ENCODE results near the gene ACVR2A.
A peak's percentile ranks its signal among the peaks of the same experiment; 100 is the strongest.

ACVR2A gene

DNA sequence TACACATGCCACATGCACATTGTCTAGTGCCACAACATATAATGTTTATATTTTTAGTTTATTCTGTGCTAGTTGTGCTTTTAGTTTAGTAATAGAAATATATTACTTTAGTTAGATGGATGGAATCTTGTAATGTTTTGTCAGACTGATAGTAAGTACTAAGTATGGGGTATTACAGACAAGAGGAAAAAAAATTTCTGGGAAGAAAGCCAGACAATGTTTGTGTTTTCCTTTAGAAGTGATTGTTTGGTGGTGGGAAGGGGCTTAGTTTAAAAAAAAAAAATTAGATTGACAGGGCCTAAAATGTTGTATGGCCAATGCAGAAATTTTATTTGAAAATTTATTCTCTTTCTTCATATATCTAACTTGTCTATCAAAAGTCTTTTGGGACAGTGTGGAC, 37.8 kb downstream of the ACVR2A start:
- Histone ChIP-seq H3K36me3 (ENCODE audit: control insufficient read depth, insufficient read depth, low read length) (no peaks in the 10 kb centered on the region), H3K4me3 (ENCODE audit: low read length) (no peak overlapping the region), H3K27me3 (ENCODE audit: control insufficient read depth, insufficient read depth, low read length) (no peaks in the 10 kb centered on the region), H3K27ac (ENCODE audit: low read length) (no peak overlapping the region), H3K4me1 (ENCODE audit: control insufficient read depth, insufficient read depth, low read length) (no peaks in the 10 kb centered on the region), H3K9me3 (ENCODE audit: control insufficient read depth, insufficient read depth, low read length) (no peaks in the 10 kb centered on the region)
- no peak for DNase-seq (ENCODE audit: low read depth, low spot score)

- no peaks in the 10 kb centered on the region for H3K9me3 ChIP-seq (ENCODE audit: control insufficient read depth, insufficient read depth, low read length)
- no peaks in the 10 kb centered on the region for H3K36me3 ChIP-seq (ENCODE audit: control insufficient read depth, insufficient read depth, low read length)
- H3K27me3 ChIP-seq (ENCODE audit: control insufficient read depth, insufficient read depth, low read length), result no peaks in the 10 kb centered on the region
- no peak overlapping the region for H3K27ac ChIP-seq (ENCODE audit: low read length)
- no peak overlapping the region for H3K4me3 ChIP-seq (ENCODE audit: low read length)
- DNase-seq (ENCODE audit: low read depth, low spot score), result no peak
- no peaks in the 10 kb centered on the region for H3K4me1 ChIP-seq (ENCODE audit: control insufficient read depth, insufficient read depth, low read length)
Observed at GRCh38 chr2:147884830-147885229, 40.0 kb downstream of the ACVR2A start.

GRCh38 chr2:147886136-147886535, 41.3 kb downstream of the ACVR2A start:
- Histone ChIP-seq H3K4me3 (ENCODE audit: low read length) (no peak overlapping the region), H3K36me3 (ENCODE audit: control insufficient read depth, insufficient read depth, low read length) (no peaks in the 10 kb centered on the region), H3K4me1 (ENCODE audit: control insufficient read depth, insufficient read depth, low read length) (no peaks in the 10 kb centered on the region), H3K27ac (ENCODE audit: low read length) (no peak overlapping the region), H3K27me3 (ENCODE audit: control insufficient read depth, insufficient read depth, low read length) (no peaks in the 10 kb centered on the region), H3K9me3 (ENCODE audit: control insufficient read depth, insufficient read depth, low read length) (no peaks in the 10 kb centered on the region)
- WGBS (ENCODE audit: insufficient coverage, insufficient read length), result no CpG with 5 or more reads among the region's 2 CpGs
- no peak for DNase-seq (ENCODE audit: low read depth, low spot score)

DNA sequence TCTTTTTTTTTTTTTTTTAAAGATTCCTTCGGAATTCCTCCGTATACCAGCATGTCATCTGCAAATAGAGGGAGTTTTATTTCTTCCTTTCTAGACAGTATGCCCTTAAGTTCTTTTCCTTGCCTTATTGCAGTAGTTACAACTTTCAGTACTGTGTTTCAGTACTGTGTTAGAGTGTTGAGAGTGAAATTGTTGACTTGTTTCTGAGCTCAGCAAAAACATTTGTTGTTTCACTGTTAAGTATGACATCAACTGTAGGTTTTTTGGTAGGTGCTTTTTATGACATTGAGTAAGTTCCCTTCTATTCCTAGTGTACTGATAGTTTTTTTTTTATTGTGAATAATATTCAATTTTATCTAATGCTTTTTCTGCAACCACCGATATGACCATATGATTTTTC, 43.9 kb downstream of the ACVR2A start:
- Histone ChIP-seq H3K4me1 (ENCODE audit: control insufficient read depth, insufficient read depth, low read length) (no peaks in the 10 kb centered on the region), H3K27ac (ENCODE audit: low read length) (no peak overlapping the region), H3K36me3 (ENCODE audit: control insufficient read depth, insufficient read depth, low read length) (no peaks in the 10 kb centered on the region), H3K9me3 (ENCODE audit: control insufficient read depth, insufficient read depth, low read length) (no peaks in the 10 kb centered on the region), H3K27me3 (ENCODE audit: control insufficient read depth, insufficient read depth, low read length) (no peaks in the 10 kb centered on the region), H3K4me3 (ENCODE audit: low read length) (no peak overlapping the region)
- DNase-seq (ENCODE audit: low read depth, low spot score), result no peak
- no CpG with 5 or more reads among the region's 3 CpGs for whole genome bisulfite sequencing (ENCODE audit: insufficient coverage, insufficient read length)

DNA sequence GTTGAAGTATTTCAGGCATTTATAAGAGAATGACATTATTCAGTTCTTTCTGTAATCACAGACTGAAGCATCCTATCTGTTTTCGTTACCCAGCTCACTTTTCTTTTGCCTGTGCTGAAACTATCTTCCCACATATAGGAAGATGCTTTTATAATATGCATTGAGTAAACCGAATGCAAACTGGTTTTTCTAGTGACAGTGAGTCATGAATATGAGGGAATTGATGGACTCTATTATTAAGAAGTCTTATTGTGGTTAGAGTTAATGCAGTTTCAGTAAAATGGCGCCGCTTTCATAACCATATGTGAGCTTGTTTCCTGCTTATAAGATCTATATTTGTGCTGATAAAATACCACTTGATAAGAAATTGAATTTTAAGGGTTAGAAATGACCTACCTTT, 59.2 kb downstream of the ACVR2A start:
- no peaks in the 10 kb centered on the region for H3K27me3 ChIP-seq (ENCODE audit: control insufficient read depth, insufficient read depth, low read length)
- no peaks in the 10 kb centered on the region for H3K9me3 ChIP-seq (ENCODE audit: control insufficient read depth, insufficient read depth, low read length)
- WGBS (ENCODE audit: insufficient coverage, insufficient read length), result no CpG with 5 or more reads among the region's 4 CpGs
- DNase-seq (ENCODE audit: low read depth, low spot score), result no peak
- H3K36me3 ChIP-seq (ENCODE audit: control insufficient read depth, insufficient read depth, low read length), result no peaks in the 10 kb centered on the region
- no peak overlapping the region for H3K4me3 ChIP-seq (ENCODE audit: low read length)
- no peak overlapping the region for H3K27ac ChIP-seq (ENCODE audit: low read length)
- no peaks in the 10 kb centered on the region for H3K4me1 ChIP-seq (ENCODE audit: control insufficient read depth, insufficient read depth, low read length)

DNA sequence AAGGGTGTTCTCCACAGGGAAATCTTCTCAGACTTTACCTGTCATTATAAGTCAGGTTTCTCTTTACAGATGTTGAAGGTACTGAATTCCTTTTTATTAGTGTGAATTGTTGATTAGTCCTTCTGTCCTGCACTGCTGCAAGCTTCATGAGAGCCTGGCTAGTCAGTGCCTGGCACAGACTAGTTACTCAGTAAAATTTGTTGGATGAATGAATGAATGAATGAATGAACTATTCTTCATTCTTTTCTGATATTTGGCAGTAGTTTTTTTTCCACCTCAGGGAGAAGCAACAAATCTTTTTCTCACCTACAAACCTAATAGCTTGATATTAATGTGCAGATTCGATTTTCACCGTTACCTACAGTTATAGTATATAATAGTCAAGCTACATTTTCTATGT, 64.3 kb downstream of the ACVR2A start:
- Histone ChIP-seq H3K27me3 (ENCODE audit: control insufficient read depth, insufficient read depth, low read length) (no peaks in the 10 kb centered on the region), H3K9me3 (ENCODE audit: control insufficient read depth, insufficient read depth, low read length) (no peaks in the 10 kb centered on the region), H3K4me1 (ENCODE audit: control insufficient read depth, insufficient read depth, low read length) (no peaks in the 10 kb centered on the region), H3K4me3 (ENCODE audit: low read length) (no peak overlapping the region), H3K36me3 (ENCODE audit: control insufficient read depth, insufficient read depth, low read length) (no peaks in the 10 kb centered on the region), H3K27ac (ENCODE audit: low read length) (no peak overlapping the region)
- no CpG with 5 or more reads among the region's 2 CpGs for WGBS (ENCODE audit: insufficient coverage, insufficient read length)
- no peak for DNase-seq (ENCODE audit: low read depth, low spot score)

GRCh38 chr2:147910990-147911473, 66.2 kb downstream of the ACVR2A start:
- no peak overlapping the region for H3K4me3 ChIP-seq (ENCODE audit: low read length)
- H3K27ac ChIP-seq (ENCODE audit: low read length), result no peak overlapping the region
- no peaks in the 10 kb centered on the region for H3K4me1 ChIP-seq (ENCODE audit: control insufficient read depth, insufficient read depth, low read length)
- H3K9me3 ChIP-seq (ENCODE audit: control insufficient read depth, insufficient read depth, low read length), result no peaks in the 10 kb centered on the region
- peak; percentile 7 for DNase-seq (ENCODE audit: low read depth, low spot score)
- no CpG with 5 or more reads among the region's 2 CpGs for WGBS (ENCODE audit: insufficient coverage, insufficient read length)
- H3K27me3 ChIP-seq (ENCODE audit: control insufficient read depth, insufficient read depth, low read length), result no peaks in the 10 kb centered on the region
- no peaks in the 10 kb centered on the region for H3K36me3 ChIP-seq (ENCODE audit: control insufficient read depth, insufficient read depth, low read length)

- DNase-seq (ENCODE audit: low read depth, low spot score), result no peak
- Histone ChIP-seq H3K9me3 (ENCODE audit: control insufficient read depth, insufficient read depth, low read length) (no peaks in the 10 kb centered on the region), H3K27ac (ENCODE audit: low read length) (no peak overlapping the region), H3K4me1 (ENCODE audit: control insufficient read depth, insufficient read depth, low read length) (no peaks in the 10 kb centered on the region), H3K27me3 (ENCODE audit: control insufficient read depth, insufficient read depth, low read length) (no peaks in the 10 kb centered on the region), H3K4me3 (ENCODE audit: low read length) (no peak overlapping the region), H3K36me3 (ENCODE audit: control insufficient read depth, insufficient read depth, low read length) (no peaks in the 10 kb centered on the region)
- no CpG with 5 or more reads among the region's 3 CpGs for WGBS (ENCODE audit: insufficient coverage, insufficient read length)
Observed at GRCh38 chr2:147913701-147914480, 69.1 kb downstream of the ACVR2A start.

DNA sequence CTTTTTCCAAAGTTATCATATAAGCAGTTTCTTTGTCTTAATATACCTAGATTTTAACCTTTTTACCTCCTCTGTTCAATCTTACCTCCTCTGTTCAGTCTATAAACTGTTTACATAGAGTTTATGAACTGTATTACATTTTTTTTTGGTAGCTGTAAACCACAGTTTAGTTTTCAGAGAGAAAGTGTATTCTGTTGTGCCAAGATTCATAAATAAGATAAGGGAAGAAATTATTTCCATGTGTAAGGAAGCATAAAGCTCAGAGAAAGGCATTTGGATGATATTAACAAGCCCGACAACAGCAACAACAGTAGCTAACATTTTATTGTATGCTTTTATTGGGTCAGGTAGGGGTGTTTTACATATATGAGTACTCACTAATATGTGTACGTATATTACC, 71.2 kb downstream of the ACVR2A start:
- DNase-seq (ENCODE audit: low read depth, low spot score), result no peak
- Histone ChIP-seq H3K4me3 (ENCODE audit: low read length) (no peak overlapping the region), H3K27me3 (ENCODE audit: control insufficient read depth, insufficient read depth, low read length) (no peaks in the 10 kb centered on the region), H3K36me3 (ENCODE audit: control insufficient read depth, insufficient read depth, low read length) (no peaks in the 10 kb centered on the region), H3K9me3 (ENCODE audit: control insufficient read depth, insufficient read depth, low read length) (no peaks in the 10 kb centered on the region), H3K27ac (ENCODE audit: low read length) (no peak overlapping the region), H3K4me1 (ENCODE audit: control insufficient read depth, insufficient read depth, low read length) (no peaks in the 10 kb centered on the region)
- WGBS (ENCODE audit: insufficient coverage, insufficient read length), result no CpG with 5 or more reads among the region's 2 CpGs

DNA sequence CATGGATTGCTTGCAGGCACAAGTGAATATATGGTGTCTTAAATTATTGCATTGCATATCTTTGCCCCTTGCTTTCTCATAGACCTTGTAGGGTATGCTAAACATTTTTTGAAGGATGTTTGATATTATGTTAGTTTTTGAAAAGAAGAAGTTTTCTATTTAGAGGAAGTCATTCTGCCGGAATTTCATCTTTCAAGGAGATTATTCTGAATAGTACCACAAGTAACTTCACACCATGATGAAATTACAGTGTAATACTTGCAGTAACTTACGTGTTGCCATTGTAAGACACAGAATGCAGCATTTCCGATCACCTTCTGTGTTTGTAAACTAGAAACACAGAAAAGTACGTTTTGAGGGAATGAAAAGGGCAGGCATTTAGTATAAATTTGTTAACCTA, 71.9 kb downstream of the ACVR2A start:
- WGBS (ENCODE audit: insufficient coverage, insufficient read length), result no CpG with 5 or more reads among the region's 4 CpGs
- no peak overlapping the region for H3K27ac ChIP-seq (ENCODE audit: low read length)
- DNase-seq (ENCODE audit: low read depth, low spot score), result no peak
- no peaks in the 10 kb centered on the region for H3K27me3 ChIP-seq (ENCODE audit: control insufficient read depth, insufficient read depth, low read length)
- no peaks in the 10 kb centered on the region for H3K9me3 ChIP-seq (ENCODE audit: control insufficient read depth, insufficient read depth, low read length)
- no peak overlapping the region for H3K4me3 ChIP-seq (ENCODE audit: low read length)
- H3K4me1 ChIP-seq (ENCODE audit: control insufficient read depth, insufficient read depth, low read length), result no peaks in the 10 kb centered on the region
- H3K36me3 ChIP-seq (ENCODE audit: control insufficient read depth, insufficient read depth, low read length), result no peaks in the 10 kb centered on the region

DNA sequence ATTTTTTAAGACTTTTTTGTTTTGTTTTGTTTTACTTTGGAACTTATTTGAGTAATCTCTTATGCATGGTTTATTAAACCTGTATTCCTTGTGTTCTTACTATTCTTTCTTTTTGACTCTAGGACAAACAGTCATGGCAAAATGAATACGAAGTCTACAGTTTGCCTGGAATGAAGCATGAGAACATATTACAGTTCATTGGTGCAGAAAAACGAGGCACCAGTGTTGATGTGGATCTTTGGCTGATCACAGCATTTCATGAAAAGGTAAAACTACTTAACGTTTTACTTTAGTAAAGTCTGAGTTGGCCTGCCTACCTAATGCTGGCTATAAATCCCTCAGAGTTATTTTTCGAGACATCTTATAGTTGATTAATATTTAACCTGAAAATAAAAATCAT, 72.3 kb downstream of the ACVR2A start:
- Histone ChIP-seq H3K36me3 (ENCODE audit: control insufficient read depth, insufficient read depth, low read length) (no peaks in the 10 kb centered on the region), H3K27ac (ENCODE audit: low read length) (no peak overlapping the region), H3K4me1 (ENCODE audit: control insufficient read depth, insufficient read depth, low read length) (no peaks in the 10 kb centered on the region), H3K9me3 (ENCODE audit: control insufficient read depth, insufficient read depth, low read length) (no peaks in the 10 kb centered on the region), H3K4me3 (ENCODE audit: low read length) (no peak overlapping the region), H3K27me3 (ENCODE audit: control insufficient read depth, insufficient read depth, low read length) (no peaks in the 10 kb centered on the region)
- DNase-seq (ENCODE audit: low read depth, low spot score), result no peak
- no CpG with 5 or more reads among the region's 4 CpGs for WGBS (ENCODE audit: insufficient coverage, insufficient read length)

Data from iPS DF 6.9 (cell line).